ENCODE results near the gene TMEM9.

DNA sequence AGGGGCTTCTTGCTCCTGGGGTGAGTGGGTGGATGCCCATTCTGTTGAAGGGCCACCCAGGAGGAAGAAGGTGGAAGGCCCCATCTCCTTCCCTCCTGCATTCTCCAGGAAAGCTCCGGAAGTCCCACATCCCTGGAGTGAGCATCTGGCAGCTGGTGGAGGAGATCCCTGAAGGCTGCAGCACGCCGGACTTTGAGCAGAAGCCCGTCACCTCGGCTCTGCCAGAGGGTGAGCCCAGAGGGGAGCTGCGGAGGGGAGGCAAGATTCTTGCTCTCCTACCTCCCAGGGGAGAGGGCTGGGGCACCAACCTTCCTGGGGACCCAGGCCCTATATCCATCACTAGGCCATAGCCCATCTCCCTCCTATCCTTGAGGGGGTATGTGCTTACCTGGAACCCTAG, 39.8 kb upstream of the TMEM9 start:
- no peak for TF ChIP-seq CTCF (IDR thresholded peaks at IDR 0.05)
- TF ChIP-seq EP300 (IDR thresholded peaks at IDR 0.05): no peak
- no peak for TF ChIP-seq POLR2A (IDR thresholded peaks at IDR 0.05)
